ENCODE measurements around the gene NLRP6. TPM values are rescaled to one million over a fixed set of nuclear protein-coding genes. Genes with fewer than 3 reads are reported as not detected.
"Not testable (repeated sequence)": the region's sequence is repeated elsewhere in the genome, so short reads cannot be mapped to it uniquely, and the experiment has no call there.

NLRP6 gene
- total and polyA plus RNA-seq, 7 experiments from 2014 or later: 5.4 to 24.7 (median 13.8) TPM

DNA sequence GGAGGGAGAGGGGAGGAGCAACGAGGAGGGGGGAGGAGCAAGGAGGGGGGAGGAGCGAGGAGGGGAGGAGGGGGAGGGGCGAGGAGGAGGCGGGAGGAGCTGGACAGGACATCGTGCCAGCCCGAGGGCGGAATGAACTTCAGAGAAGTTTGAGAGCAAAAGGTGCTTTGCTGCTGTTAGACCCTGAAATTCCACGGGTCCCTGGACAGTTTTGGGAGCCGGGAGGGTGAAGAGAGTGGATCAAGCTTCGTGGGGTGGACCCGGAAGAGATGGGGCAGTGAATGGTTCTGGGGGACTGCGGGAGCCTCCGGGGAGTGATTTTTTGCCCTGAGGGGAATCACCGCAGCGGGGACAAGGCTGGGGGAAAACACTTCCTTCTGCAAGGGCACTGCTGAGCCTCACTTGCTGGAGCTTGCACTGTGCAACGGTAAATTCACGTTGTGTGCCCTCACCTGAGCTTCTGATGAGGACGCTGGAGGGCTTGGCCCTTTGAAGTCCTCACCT, 10.7 kb upstream of the NLRP6 start:
- Mint-ChIP-seq H3K9me3 (peaks cover 0 to 3% (median 0%) of the 10 kb centered on the region in 11 donors), H3K36me3 (peaks cover 0 to 5% (median 0%) of the 10 kb centered on the region in 5 donors), H3K4me3 (peak overlapping the region; percentile 85 to 96 (median 90)), H3K27me3 (peaks cover 0 to 2% (median 0%) of the 10 kb centered on the region in 5 donors), H3K4me1 (peaks cover 20 to 42% (median 35%) of the 10 kb centered on the region in 7 donors), H3K27ac (peak overlapping the region; percentile 92 to 100 (median 99))
- peak; percentile 41 to 75 (median 68) for DNase-seq
- H3K27ac ChIP-seq (ENCODE audit: low read depth, low read length): peak overlapping the region; percentile 80
- ATAC-seq: peak; percentile 48
- H3K36me3 ChIP-seq (ENCODE audit: control insufficient read depth in 2 of 3, insufficient read depth in 3 of 3, low read length in 3 of 3): no peaks in the 10 kb centered on the region
- peaks cover 24 to 26% of the 10 kb centered on the region in 2 donors for H3K4me1 ChIP-seq (ENCODE audit: control insufficient read depth in 2 of 2, insufficient read depth in 2 of 2, low read length in 2 of 2)
- POLR2A ChIA-PET: interaction anchor here (0.6 to 4.6 kb wide), 22 partner anchors 10 to 252 kb away, joined by 3 to 330 read pairs (median 12); partner anchors contain the start of genes BET1L, IFITM1, IFITM2 and NLRP6
- intact Hi-C loops (cut with micrococcal nuclease): loop anchor here (1.0 to 5.0 kb wide), 6 partner anchors 13 to 181 kb away; partner anchors contain the start of genes BET1L (in 1 of the 2), PSMD13 (in 1 of the 2), RIC8A (in 1 of the 2) and SIRT3 (in 1 of the 2)
- CTCF ChIA-PET: interaction anchor here (0.9 to 3.6 kb wide), 9 partner anchors 13 to 60 kb away, joined by 3 to 34 read pairs (median 7); partner anchors contain the start of genes BET1L, NLRP6, PGGHG and RIC8A
- peak overlapping the region; percentile 59 for H3K4me3 ChIP-seq (ENCODE audit: low read length)
- H3K27me3 ChIP-seq (ENCODE audit: control insufficient read depth in 2 of 2, insufficient read depth in 2 of 2, low read length in 2 of 2): no peaks in the 10 kb centered on the region
- H3K9me3 ChIP-seq (ENCODE audit: control insufficient read depth in 2 of 3, low read length in 3 of 3): no peaks in the 10 kb centered on the region

DNA sequence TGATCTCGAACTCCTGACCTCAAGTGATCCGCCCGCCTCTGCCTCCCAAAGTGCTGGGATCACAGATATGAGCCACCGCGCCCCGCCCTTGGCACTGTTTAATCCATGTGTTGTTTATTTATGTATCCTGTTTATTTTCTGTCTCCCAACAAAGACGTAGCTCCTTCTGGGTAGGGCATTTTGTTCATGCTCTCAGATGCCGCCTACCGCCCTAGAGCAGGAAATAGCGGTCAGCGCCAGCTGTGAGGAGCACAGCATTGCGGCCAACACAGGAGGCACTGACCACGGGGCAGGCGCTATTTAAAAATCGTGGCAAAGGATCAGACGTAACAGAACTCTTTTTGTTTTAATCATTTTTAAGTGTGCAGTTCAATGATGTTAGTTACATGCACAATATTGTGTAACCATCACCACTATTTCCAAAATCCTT, 9.5 kb upstream of the NLRP6 start:
- ChIA-PET POLR2A (interaction anchor here (0.7 to 4.6 kb wide), 19 partner anchors 11 to 238 kb away, joined by 3 to 330 read pairs (median 13); partner anchors contain the start of genes BET1L, IFITM1, IFITM2 and NLRP6), CTCF (interaction anchor here (1.0 to 3.6 kb wide), 8 partner anchors 12 to 49 kb away, joined by 3 to 34 read pairs (median 6); partner anchors contain the start of genes NLRP6 and PGGHG)
- Histone ChIP-seq H3K4me3 (ENCODE audit: low read length) (peak overlapping the region; percentile 59), H3K4me1 (ENCODE audit: control insufficient read depth in 2 of 2, insufficient read depth in 2 of 2, low read length in 2 of 2) (peaks cover 24 to 26% of the 10 kb centered on the region in 2 donors), H3K27ac (ENCODE audit: low read depth, low read length) (peak overlapping the region; percentile 80)
- Mint-ChIP-seq H3K4me3 (peak overlapping the region; percentile 85 to 96 (median 90)), H3K4me1 (peaks cover 20 to 43% (median 35%) of the 10 kb centered on the region in 7 donors), H3K27ac (peak overlapping the region; percentile 92 to 100 (median 99))
- DNase-seq: peak in 6 of 9 donors; percentile 15 to 72 (median 62)
- not testable (repeated sequence) for H3K36me3 ChIP-seq (ENCODE audit: control insufficient read depth in 2 of 3, insufficient read depth in 3 of 3, low read length in 3 of 3); H3K27me3 Mint-ChIP-seq; H3K9me3 ChIP-seq (ENCODE audit: control insufficient read depth in 2 of 3, low read length in 3 of 3); H3K27me3 ChIP-seq (ENCODE audit: control insufficient read depth in 2 of 2, insufficient read depth in 2 of 2, low read length in 2 of 2); H3K36me3 Mint-ChIP-seq; H3K9me3 Mint-ChIP-seq
- intact Hi-C loops (cut with micrococcal nuclease): loop anchor here (1.0 to 5.0 kb wide), 14 partner anchors 9 to 427 kb away; partner anchors contain the start of genes BET1L (in 1 of the 2), DEAF1 (in 1 of the 2), IFITM1 (in 1 of the 2) and PSMD13 (in 1 of the 2)
- ATAC-seq: peak; percentile 48

DNA sequence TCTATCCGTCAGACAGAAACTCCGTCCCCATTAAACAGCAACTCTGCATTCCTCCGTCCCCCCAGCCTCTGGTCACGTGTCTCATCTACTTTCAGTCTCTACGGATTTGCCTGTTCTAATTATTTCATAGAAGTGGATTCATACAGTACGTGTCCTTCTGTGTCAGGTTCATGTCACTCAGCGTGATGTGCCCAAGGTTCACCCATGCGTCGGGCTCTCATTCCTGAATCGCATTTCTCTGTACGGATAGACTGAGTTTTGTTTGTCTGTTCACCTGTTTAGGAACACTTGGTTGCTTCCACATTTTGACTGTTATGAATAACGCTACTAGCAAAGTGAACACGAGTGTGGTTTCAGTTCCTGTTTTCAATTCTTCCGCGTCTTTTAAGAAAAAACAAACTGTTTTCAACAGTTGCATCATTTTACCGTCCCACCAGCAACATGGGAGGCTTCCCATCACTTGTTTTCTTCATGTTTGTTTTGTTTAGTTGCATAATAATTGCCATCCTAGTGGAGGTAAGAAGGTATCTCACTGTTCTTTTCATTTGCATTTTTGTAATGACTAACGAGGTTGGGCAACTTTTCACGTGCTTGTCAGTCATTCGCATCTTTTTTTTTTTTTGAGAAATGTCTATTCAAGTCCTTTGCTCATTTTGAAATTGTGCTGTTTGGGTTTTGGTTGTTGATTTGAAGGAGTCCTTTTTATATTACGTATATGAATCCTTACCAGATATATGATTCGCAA, 8.9 kb upstream of the NLRP6 start:
- peak overlapping the region; percentile 85 to 96 (median 90) for H3K4me3 Mint-ChIP-seq
- CTCF ChIA-PET: interaction anchor here (1.0 to 2.8 kb wide), 5 partner anchors 11 to 48 kb away, joined by 3 to 34 read pairs (median 5); partner anchors contain the start of gene NLRP6
- DNase-seq: peak; percentile 43 to 95 (median 88)
- H3K36me3 Mint-ChIP-seq: peaks cover 0 to 5% (median 0%) of the 10 kb centered on the region in 5 donors
- POLR2A ChIA-PET: interaction anchor here (0.6 to 13.0 kb wide), 16 partner anchors 11 to 181 kb away, joined by 4 to 330 read pairs (median 18); partner anchors contain the start of genes BET1L, IFITM1, IFITM2 and NLRP6
- Histone ChIP-seq H3K36me3 (ENCODE audit: control insufficient read depth in 2 of 3, insufficient read depth in 3 of 3, low read length in 3 of 3) (no peaks in the 10 kb centered on the region), H3K27me3 (ENCODE audit: control insufficient read depth in 2 of 2, insufficient read depth in 2 of 2, low read length in 2 of 2) (no peaks in the 10 kb centered on the region), H3K4me3 (ENCODE audit: low read length) (peak overlapping the region; percentile 59), H3K4me1 (ENCODE audit: control insufficient read depth in 2 of 2, insufficient read depth in 2 of 2, low read length in 2 of 2) (peaks cover 24 to 26% of the 10 kb centered on the region in 2 donors), H3K9me3 (ENCODE audit: control insufficient read depth in 2 of 3, low read length in 3 of 3) (no peaks in the 10 kb centered on the region), H3K27ac (ENCODE audit: low read depth, low read length) (peak overlapping the region; percentile 80)
- H3K9me3 Mint-ChIP-seq: peaks cover 0 to 3% (median 0%) of the 10 kb centered on the region in 11 donors
- peak overlapping the region; percentile 92 to 100 (median 99) for H3K27ac Mint-ChIP-seq
- peaks cover 20 to 47% (median 35%) of the 10 kb centered on the region in 7 donors for H3K4me1 Mint-ChIP-seq
- peak; percentile 84 for ATAC-seq
- intact Hi-C loops (cut with micrococcal nuclease): loop anchor here (1.0 to 5.0 kb wide), 14 partner anchors 8 to 426 kb away; partner anchors contain the start of genes BET1L (in 1 of the 2), DEAF1 (in 1 of the 2), IFITM1 (in 1 of the 2) and PSMD13 (in 1 of the 2)
- H3K27me3 Mint-ChIP-seq: peaks cover 0 to 8% (median 0%) of the 10 kb centered on the region in 5 donors

- Mint-ChIP-seq H3K9me3 (peaks cover 0 to 1% (median 0%) of the 10 kb centered on the region in 11 donors), H3K36me3 (peaks cover 0 to 5% (median 0%) of the 10 kb centered on the region in 5 donors), H3K27me3 (peaks cover 0 to 15% (median 0%) of the 10 kb centered on the region in 5 donors), H3K4me3 (no peak overlapping the region), H3K4me1 (peaks cover 20 to 54% (median 35%) of the 10 kb centered on the region in 7 donors), H3K27ac (peak overlapping the region in 8 of 9 donors; percentile 87 to 100 (median 98))
- DNase-seq: no peak
- Histone ChIP-seq H3K27me3 (ENCODE audit: control insufficient read depth in 2 of 2, insufficient read depth in 2 of 2, low read length in 2 of 2) (no peaks in the 10 kb centered on the region), H3K4me3 (ENCODE audit: low read length) (no peak overlapping the region), H3K9me3 (ENCODE audit: control insufficient read depth in 2 of 3, low read length in 3 of 3) (no peaks in the 10 kb centered on the region), H3K27ac (ENCODE audit: low read depth, low read length) (peak overlapping the region; percentile 80), H3K4me1 (ENCODE audit: control insufficient read depth in 2 of 2, insufficient read depth in 2 of 2, low read length in 2 of 2) (peaks cover 24 to 26% of the 10 kb centered on the region in 2 donors), H3K36me3 (ENCODE audit: control insufficient read depth in 2 of 3, insufficient read depth in 3 of 3, low read length in 3 of 3) (no peaks in the 10 kb centered on the region)
- no peak for ATAC-seq
- ChIA-PET CTCF (interaction anchor here (1.0 to 1.1 kb wide), 2 partner anchors 11 to 34 kb away, joined by 3 read pairs; no protein-coding TSS in a partner anchor), POLR2A (interaction anchor here (0.6 to 13.0 kb wide), 5 partner anchors 15 to 87 kb away, joined by 3 to 192 read pairs (median 4); partner anchors contain the start of genes NLRP6 and PGGHG)
- intact Hi-C loops (cut with micrococcal nuclease): no loop called here
Measured at GRCh38 chr11:270451-271318, 7.5 kb upstream of the NLRP6 start.

DNA sequence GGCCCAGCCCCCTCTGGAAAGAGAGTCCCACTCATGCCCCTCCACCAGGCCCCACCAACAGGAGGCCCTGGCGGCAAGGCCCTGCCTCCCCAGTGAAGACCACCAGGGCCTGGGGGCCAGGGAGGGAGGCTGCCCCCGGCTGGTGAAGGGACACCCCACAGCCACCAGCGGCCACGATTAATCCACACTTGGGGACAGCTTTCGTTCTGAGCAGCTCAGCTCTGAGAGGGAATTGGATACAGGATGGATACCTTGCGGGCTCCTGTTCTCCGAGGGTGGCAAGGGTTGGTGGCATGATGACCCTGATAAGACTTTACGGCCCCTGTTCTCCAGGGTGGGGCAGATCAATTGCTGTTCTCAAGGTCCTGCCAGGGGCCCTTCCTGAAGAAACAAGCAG, 6.9 kb upstream of the NLRP6 start:
- Histone ChIP-seq H3K4me3 (ENCODE audit: low read length) (no peak overlapping the region), H3K27me3 (ENCODE audit: control insufficient read depth in 2 of 2, insufficient read depth in 2 of 2, low read length in 2 of 2) (no peaks in the 10 kb centered on the region), H3K9me3 (ENCODE audit: control insufficient read depth in 2 of 3, low read length in 3 of 3) (no peaks in the 10 kb centered on the region), H3K4me1 (ENCODE audit: control insufficient read depth in 2 of 2, insufficient read depth in 2 of 2, low read length in 2 of 2) (peaks cover 24 to 26% of the 10 kb centered on the region in 2 donors), H3K27ac (ENCODE audit: low read depth, low read length) (no peak overlapping the region), H3K36me3 (ENCODE audit: control insufficient read depth in 2 of 3, insufficient read depth in 3 of 3, low read length in 3 of 3) (no peaks in the 10 kb centered on the region)
- Mint-ChIP-seq H3K4me3 (no peak overlapping the region), H3K27ac (peak overlapping the region in 6 of 9 donors; percentile 6 to 99 (median 75)), H3K4me1 (peaks cover 20 to 54% (median 35%) of the 10 kb centered on the region in 7 donors), H3K27me3 (peaks cover 0 to 20% (median 0%) of the 10 kb centered on the region in 5 donors), H3K9me3 (peaks cover 0 to 5% (median 0%) of the 10 kb centered on the region in 11 donors), H3K36me3 (peaks cover 0 to 10% (median 5%) of the 10 kb centered on the region in 5 donors)
- POLR2A ChIA-PET: interaction anchor here (0.6 to 13.0 kb wide), 9 partner anchors 14 to 179 kb away, joined by 3 to 192 read pairs (median 3); partner anchors contain the start of genes BET1L, NLRP6, PGGHG and PTDSS2
- ATAC-seq: no peak
- DNase-seq: no peak
- intact Hi-C loops (cut with micrococcal nuclease): no loop called here
- CTCF ChIA-PET: interaction anchor here (0.6 to 1.1 kb wide), 3 partner anchors 10 to 378 kb away, joined by 3 read pairs; no protein-coding TSS in a partner anchor
